GM10847 (cell line): ENCODE data around the gene C14orf132.

ENCODE experiments used
- POLR2A ChIP-seq: IDR thresholded peaks from 2 replicates; pipeline ENCODE4 v1.6.1; 2011; ENCODE audit not compliant: insufficient read length; ENCODE audit errors: extremely low read depth

The C14orf132 gene

GRCh38 chr14:96096639-96097610 is 57.8 kb downstream of the C14orf132 start:
- TF ChIP-seq POLR2A, result no peak

- no peak for TF ChIP-seq POLR2A
Measured at GRCh38 chr14:96097752-96098151, 58.6 kb downstream of the C14orf132 start.

- TF ChIP-seq POLR2A, result no peak
Measured at GRCh38 chr14:96098309-96098998, 59.3 kb downstream of the C14orf132 start.

- TF ChIP-seq POLR2A, result no peak
Measured at GRCh38 chr14:96098999-96099335, 59.8 kb downstream of the C14orf132 start.

- TF ChIP-seq POLR2A, result no peak
Measured at GRCh38 chr14:96100161-96101064, 61.3 kb downstream of the C14orf132 start.

- no peak for TF ChIP-seq POLR2A
Measured at GRCh38 chr14:96102081-96102856, 63.1 kb downstream of the C14orf132 start.

- no peak for TF ChIP-seq POLR2A
Measured at GRCh38 chr14:96103075-96103474, 63.9 kb downstream of the C14orf132 start.

- no peak for TF ChIP-seq POLR2A
Measured at GRCh38 chr14:96103560-96104460, 64.6 kb downstream of the C14orf132 start.

- TF ChIP-seq POLR2A, result no peak
Measured at GRCh38 chr14:96104469-96105057, 65.4 kb downstream of the C14orf132 start.

- TF ChIP-seq POLR2A, result no peak
Measured at GRCh38 chr14:96105089-96105925, 66.1 kb downstream of the C14orf132 start.

- TF ChIP-seq POLR2A, result no peak
Measured at GRCh38 chr14:96105926-96106441, 66.8 kb downstream of the C14orf132 start.

- no peak for TF ChIP-seq POLR2A
Measured at GRCh38 chr14:96106891-96107290, 67.7 kb downstream of the C14orf132 start.
